Loucy (cell line): ENCODE results near the gene JARID2.
A peak's percentile ranks its signal among the peaks of the same experiment; 100 is the strongest.

Source experiments
- H2AFZ ChIP-seq: fragments of 200-600 bp; sonication (generic); 2 replicates; pipeline ENCODE4 v1.6.0; 2016; ENCODE audit warnings: antibody characterized with exemption, mild to moderate bottlenecking, low read length, moderate library complexity
- H3F3A ChIP-seq: fragments of 200-600 bp; 2 replicates; pipeline ENCODE4 v1.6.0; 2016; ENCODE audit warnings: antibody characterized with exemption, low read depth, mild to moderate bottlenecking
- H3K27me3 ChIP-seq: fragments of 200-600 bp; sonication (generic); 2 replicates; pipeline ENCODE4 v1.6.1; 2014; ENCODE audit warnings: low read length, mild to moderate bottlenecking; ENCODE audit not compliant: insufficient read depth, poor library complexity, severe bottlenecking
- H3K36me3 ChIP-seq: fragments of 200-600 bp; sonication (generic); 2 replicates; pipeline ENCODE4 v1.6.1; 2016; ENCODE audit warnings: low read length; ENCODE audit not compliant: insufficient read depth
- H3K4me1 ChIP-seq: fragments of 200-600 bp; sonication (generic); 2 replicates; pipeline ENCODE4 v1.5.1; 2014; ENCODE audit warnings: low read length, mild to moderate bottlenecking; ENCODE audit not compliant: insufficient read depth, poor library complexity, severe bottlenecking
- H3K4me2 ChIP-seq: fragments of 200-600 bp; sonication (generic); 2 replicates; pipeline ENCODE4 v1.6.0; 2014; ENCODE audit warnings: antibody characterized with exemption, low read length, low read depth, mild to moderate bottlenecking; ENCODE audit not compliant: poor library complexity, severe bottlenecking
- H3K4me3 ChIP-seq: fragments of 200-600 bp; sonication (generic); 2 replicates; pipeline ENCODE4 v1.5.1; 2014; ENCODE audit warnings: low read length, mild to moderate bottlenecking, mixed read lengths; ENCODE audit not compliant: poor library complexity, severe bottlenecking
- H3K79me2 ChIP-seq: fragments of 200-600 bp; sonication (generic); 2 replicates; pipeline ENCODE4 v1.6.1; 2014; ENCODE audit warnings: low read length; ENCODE audit not compliant: insufficient read depth
- H3K9ac ChIP-seq: fragments of 200-600 bp; sonication (generic); 2 replicates; pipeline ENCODE4 v1.6.0; 2014; ENCODE audit warnings: mild to moderate bottlenecking, low read depth, low read length, moderate library complexity; ENCODE audit not compliant: poor library complexity, severe bottlenecking
- H3K9me2 ChIP-seq: fragments of 200-600 bp; sonication (generic); replicated peaks from 2 replicates; pipeline ENCODE4 v1.6.1; 2016; ENCODE audit warnings: low read depth, low read length, mixed read lengths
- H3K9me3 ChIP-seq: fragments of 200-600 bp; sonication (generic); 2 replicates; pipeline ENCODE4 v1.6.1; 2014; ENCODE audit warnings: mild to moderate bottlenecking, antibody characterized with exemption, low read length, low read depth; ENCODE audit not compliant: insufficient read depth
- H4K20me1 ChIP-seq: fragments of 200-600 bp; sonication (generic); 2 replicates; pipeline ENCODE4 v1.6.0; 2014; ENCODE audit warnings: antibody characterized with exemption, low read length, mild to moderate bottlenecking; ENCODE audit not compliant: insufficient read depth, poor library complexity, severe bottlenecking
- EZH2phosphoT487 ChIP-seq: fragments of 200-600 bp; IDR thresholded peaks from 2 replicates; pipeline ENCODE4 v1.6.1; 2018; ENCODE audit warnings: antibody characterized with exemption, mild to moderate bottlenecking, moderate library complexity, borderline replicate concordance
- TF ChIP-seq, protein P1 (sequence below): fragments of 200-600 bp; sonication (generic); conservative IDR thresholded peaks from 2 replicates; pipeline ENCODE4 v1.5.1; 2014; ENCODE audit warnings: mild to moderate bottlenecking, antibody characterized with exemption, low read length

Gene JARID2

DNA sequence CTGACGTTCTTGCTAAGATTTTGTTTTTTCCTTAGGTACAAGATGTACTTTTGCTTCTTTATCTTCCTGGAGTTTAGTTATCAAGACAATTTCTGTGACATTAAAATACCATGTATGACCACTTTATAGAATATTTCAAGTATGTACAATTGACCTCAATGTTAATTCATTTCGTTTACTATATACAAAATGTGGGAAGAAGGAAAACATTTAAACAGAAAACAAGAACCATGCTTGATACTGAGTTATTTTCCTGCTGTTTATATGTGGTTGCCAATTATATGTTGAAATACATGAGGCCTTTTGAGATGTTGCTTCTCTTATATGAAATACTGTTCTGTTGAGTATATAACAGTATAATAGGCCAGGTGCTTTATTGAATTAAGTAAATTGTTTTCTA is 184.3 kb downstream of the JARID2 start:
- no peaks in the 10 kb centered on the region for H3K27me3 ChIP-seq
- TF ChIP-seq, protein P1, sequence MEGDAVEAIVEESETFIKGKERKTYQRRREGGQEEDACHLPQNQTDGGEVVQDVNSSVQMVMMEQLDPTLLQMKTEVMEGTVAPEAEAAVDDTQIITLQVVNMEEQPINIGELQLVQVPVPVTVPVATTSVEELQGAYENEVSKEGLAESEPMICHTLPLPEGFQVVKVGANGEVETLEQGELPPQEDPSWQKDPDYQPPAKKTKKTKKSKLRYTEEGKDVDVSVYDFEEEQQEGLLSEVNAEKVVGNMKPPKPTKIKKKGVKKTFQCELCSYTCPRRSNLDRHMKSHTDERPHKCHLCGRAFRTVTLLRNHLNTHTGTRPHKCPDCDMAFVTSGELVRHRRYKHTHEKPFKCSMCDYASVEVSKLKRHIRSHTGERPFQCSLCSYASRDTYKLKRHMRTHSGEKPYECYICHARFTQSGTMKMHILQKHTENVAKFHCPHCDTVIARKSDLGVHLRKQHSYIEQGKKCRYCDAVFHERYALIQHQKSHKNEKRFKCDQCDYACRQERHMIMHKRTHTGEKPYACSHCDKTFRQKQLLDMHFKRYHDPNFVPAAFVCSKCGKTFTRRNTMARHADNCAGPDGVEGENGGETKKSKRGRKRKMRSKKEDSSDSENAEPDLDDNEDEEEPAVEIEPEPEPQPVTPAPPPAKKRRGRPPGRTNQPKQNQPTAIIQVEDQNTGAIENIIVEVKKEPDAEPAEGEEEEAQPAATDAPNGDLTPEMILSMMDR = no peak
- TF ChIP-seq EZH2phosphoT487 = no peak
- H3K9me3 ChIP-seq = no peaks in the 10 kb centered on the region
- no peak overlapping the region for H2AFZ ChIP-seq
- H3K4me1 ChIP-seq = peaks cover 98% of the 10 kb centered on the region
- H3K9ac ChIP-seq = no peak overlapping the region
- no peak overlapping the region for H3K4me3 ChIP-seq
- peaks cover 99% of the 10 kb centered on the region for H3K79me2 ChIP-seq
- H3K36me3 ChIP-seq = peaks cover 53% of the 10 kb centered on the region; the same call in 1 of the 2 replicates
- no peak overlapping the region for H3K4me2 ChIP-seq
- H4K20me1 ChIP-seq = peaks cover 97% of the 10 kb centered on the region
- peaks cover 21% of the 10 kb centered on the region for H3F3A ChIP-seq
- no peaks in the 10 kb centered on the region for H3K9me2 ChIP-seq

DNA sequence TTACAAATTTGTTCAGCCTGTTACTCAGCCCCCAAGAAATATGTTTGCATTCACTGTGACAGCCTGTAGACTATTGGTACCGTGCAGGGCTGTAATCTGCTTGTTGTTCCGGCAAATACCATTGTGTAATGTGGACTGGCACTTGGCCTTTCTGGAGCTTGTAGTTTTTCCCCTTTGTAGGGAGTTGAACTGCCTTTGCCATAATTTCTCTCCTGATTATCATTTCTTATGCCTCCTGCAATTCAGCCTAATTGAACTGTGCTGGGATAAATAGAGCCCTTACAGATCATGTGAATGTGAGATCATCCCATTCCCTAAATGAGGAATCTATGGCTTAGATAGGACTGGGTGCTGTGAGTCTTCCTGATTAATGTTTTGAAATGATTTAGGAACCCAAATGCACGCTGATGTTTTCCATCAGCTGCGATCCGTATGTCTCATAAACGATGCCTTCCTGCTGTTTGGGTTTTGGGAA is 185.1 kb downstream of the JARID2 start:
- TF ChIP-seq, protein P1 = no peak
- no peak for TF ChIP-seq EZH2phosphoT487
- peaks cover 21% of the 10 kb centered on the region for H3F3A ChIP-seq
- peaks cover 97% of the 10 kb centered on the region for H4K20me1 ChIP-seq
- peaks cover 45% of the 10 kb centered on the region; the same call in 1 of the 2 replicates for H3K36me3 ChIP-seq
- no peaks in the 10 kb centered on the region for H3K9me3 ChIP-seq
- no peak overlapping the region for H2AFZ ChIP-seq
- H3K4me1 ChIP-seq = peaks cover 97% of the 10 kb centered on the region
- no peaks in the 10 kb centered on the region for H3K27me3 ChIP-seq
- H3K4me3 ChIP-seq = no peak overlapping the region
- no peaks in the 10 kb centered on the region for H3K9me2 ChIP-seq
- H3K4me2 ChIP-seq = no peak overlapping the region
- no peak overlapping the region for H3K9ac ChIP-seq
- peaks cover 99% of the 10 kb centered on the region for H3K79me2 ChIP-seq

DNA sequence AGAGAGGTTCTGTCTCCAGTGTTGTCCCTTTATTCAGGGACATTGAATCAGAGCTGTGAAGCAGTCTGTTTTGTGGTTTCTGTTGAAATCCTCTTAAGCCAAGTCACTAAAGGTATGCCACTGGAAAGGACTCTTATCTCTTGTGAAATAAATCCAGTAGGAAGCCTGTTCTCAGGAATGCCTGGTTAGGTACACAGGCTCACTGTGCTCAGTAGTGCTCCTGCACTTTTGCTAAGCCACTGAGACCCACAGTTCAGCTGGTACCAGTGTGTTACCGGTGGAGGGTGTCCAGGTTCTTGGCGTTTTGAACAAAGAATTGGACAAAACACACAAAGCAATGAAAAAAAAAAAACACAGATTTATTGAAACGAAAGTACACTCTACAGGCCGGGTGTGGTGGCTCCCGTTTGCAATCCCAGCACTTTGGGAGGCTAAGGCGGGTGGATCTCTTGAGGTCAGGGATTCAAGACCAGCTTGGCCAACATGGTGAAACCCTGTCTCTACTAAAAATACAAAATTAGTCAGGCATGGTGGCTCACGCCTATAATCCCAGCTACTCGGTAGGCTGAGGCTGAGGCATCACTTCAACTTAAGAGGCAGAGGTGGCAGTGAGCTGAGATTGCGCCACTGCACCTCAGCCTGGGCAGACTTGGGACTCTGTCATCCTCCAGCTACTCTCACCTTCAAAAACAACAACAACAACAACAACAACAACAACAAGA is 186.1 kb downstream of the JARID2 start:
- Histone ChIP-seq H3K4me1 (peaks cover 97% of the 10 kb centered on the region), H3K4me2 (peak overlapping the region; percentile 62), H3K27me3 (no peaks in the 10 kb centered on the region), H2AFZ (no peak overlapping the region), H4K20me1 (peaks cover 97% of the 10 kb centered on the region), H3F3A (peaks cover 12% of the 10 kb centered on the region; the same call in 1 of the 2 replicates), H3K4me3 (peak overlapping the region; percentile 18), H3K9me2 (no peaks in the 10 kb centered on the region), H3K79me2 (peaks cover 99% of the 10 kb centered on the region), H3K9me3 (no peaks in the 10 kb centered on the region), H3K9ac (no peak overlapping the region), H3K36me3 (peaks cover 39% of the 10 kb centered on the region; the same call in 1 of the 2 replicates)
- no peak for TF ChIP-seq EZH2phosphoT487
- TF ChIP-seq, protein P1 = no peak
